Fibroblast of skin of abdomen (primary cell): ENCODE results near the gene IL17A. TPM values are rescaled to one million over a fixed set of nuclear protein-coding genes. Genes with fewer than 3 reads are reported as not detected.

Source experiments
- DNase-seq: peaks from one replicate; pipeline ENCODE4 v3.0.0-alpha.2; 2013
- polyA plus RNA-seq, 2 experiments: library from polyadenylated mRNA; unstranded; fragments of 120-200 nt; gene quantifications; one replicate each; pipeline ENCODE4 v1.2.1, GENCODE V29; 2013; ENCODE audit not compliant: insufficient read length in 2 of 2

The IL17A gene
- polyA plus RNA-seq (2013, experiment 1 of 2; ENCODE audit: insufficient read length) = not detected
- polyA plus RNA-seq (2013, experiment 2 of 2; ENCODE audit: insufficient read length) = not detected

DNA sequence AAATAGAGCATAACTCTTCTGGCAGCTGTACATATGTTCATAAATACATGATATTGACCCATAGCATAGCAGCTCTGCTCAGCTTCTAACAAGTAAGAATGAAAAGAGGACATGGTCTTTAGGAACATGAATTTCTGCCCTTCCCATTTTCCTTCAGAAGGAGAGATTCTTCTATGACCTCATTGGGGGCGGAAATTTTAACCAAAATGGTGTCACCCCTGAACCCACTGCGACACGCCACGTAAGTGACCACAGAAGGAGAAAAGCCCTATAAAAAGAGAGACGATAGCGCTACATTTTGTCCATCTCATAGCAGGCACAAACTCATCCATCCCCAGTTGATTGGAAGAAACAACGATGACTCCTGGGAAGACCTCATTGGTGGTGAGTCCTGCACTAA lies at the start of gene IL17A:
Gene IL17A (plus strand): TSS at position 301 of the 400 bp plus-strand sequence. CDS start 57 bp downstream, at position 358.
- DNase-seq = no peak

DNA sequence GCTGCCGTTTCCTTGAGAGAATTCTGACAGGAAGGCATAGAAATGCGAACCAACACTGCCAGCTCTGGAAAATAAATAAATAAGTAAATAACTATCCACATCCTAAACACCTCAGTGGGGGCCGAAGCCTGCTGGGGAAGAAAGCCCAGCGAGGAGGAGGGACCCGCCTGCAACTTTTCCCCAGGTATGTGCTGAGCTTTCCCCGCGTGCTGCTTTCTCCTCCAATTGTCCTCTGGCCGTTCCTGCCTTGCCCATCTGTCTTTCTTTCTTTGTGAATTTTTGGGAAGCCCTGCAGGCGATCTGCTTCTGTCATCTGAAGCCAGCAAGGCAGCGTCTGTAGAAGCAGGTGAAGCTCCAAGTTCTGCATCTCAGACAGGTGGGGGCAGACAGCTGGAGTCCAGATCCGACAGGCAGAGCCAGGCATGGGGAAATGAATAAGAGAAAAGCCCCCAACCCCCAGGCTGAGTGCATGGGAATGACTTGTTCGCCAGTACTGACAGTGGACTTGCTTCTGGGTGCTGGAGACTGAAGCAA lies 49.2 kb upstream of the IL17A start:
- DNase-seq = no peak

DNA sequence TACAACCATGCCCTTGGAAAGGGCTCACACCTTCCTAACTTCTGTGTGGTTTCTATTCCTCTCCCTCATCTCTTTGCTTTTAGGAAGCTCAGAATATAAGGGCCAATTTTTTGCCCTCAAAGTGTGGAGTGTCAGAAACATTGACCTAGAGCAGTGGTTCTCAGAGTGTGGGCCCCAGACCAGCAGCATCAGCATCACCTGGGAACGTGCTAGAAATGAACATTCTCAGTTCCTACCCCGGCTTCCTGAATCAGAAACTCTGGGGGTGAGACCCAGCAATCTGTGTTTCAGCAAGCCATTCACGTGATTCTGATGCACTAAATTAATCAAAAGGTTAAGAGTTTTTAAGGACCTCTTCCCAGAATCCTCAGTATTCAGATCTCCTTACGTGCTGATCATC lies 47.9 kb upstream of the IL17A start:
- DNase-seq = no peak

DNA sequence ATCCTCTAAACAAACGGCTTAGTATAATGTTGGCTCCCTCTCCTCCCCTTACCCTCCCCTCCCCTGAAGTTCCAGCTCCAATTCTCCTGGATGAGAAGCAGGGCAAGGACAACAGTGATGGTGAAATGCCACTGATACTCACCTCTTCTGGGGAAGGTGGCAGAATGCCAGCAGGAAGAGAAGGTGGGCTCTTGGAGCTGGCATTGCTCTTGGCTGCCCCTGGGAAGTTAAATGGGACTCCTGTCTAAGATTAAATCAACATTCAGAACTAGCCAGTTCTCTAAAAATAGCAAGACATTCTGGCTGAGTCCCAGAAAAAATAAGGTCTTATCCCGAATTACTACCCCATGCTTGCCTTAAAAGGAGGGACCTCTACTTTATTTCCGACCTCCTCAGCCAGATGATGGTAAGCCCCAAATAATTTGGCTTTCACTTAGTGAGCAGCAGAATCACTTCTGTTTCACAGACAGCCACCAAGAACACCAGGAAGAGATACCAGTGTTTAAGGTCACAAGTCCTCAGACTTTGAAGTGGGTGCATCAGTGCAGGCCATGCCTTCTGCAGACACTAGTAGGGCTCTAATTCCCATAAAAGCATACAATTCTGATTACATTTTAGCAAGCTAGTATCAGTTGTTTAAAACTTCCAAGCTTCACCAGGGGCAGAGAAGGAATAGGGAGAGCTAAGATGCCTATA lies 46.0 kb upstream of the IL17A start:
- DNase-seq = no peak

DNA sequence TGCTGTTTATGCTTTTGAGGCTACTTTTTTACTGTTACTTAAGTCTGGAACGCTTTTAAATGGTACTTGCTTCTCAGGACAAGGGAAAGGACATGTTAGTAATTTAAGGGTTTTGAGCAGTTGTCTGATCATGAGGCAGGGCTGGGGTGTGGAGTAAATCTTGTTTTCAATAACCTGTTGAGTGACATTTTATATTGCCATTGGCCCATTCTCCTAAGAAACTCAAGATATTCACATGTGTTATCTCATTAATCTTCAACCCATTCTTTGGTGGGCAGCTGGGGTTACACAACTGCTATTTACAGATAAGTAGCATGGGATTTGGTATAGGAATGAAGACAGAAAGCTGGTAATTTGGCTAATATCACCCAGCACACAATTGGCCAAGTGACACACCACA lies 44.6 kb upstream of the IL17A start:
- DNase-seq = no peak

DNA sequence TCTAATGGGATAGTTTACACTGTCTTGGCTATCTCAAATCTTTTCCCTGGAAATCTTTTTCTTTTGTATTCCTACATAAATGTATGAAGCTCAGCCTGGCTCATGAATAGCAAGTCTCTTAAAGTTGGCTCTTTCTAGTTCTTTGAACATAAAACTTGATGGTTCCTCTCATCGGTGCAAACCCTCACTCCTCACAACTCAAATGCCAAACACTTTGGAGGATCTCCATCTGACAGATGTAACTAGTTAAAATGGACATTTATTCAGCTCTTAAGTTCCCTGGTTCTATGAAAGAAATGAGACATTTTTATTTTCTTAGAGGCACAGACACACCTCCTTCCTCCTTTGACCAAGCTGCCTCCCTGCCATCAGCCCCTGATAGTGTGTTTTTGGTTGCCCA lies 43.6 kb upstream of the IL17A start:
- no peak for DNase-seq

DNA sequence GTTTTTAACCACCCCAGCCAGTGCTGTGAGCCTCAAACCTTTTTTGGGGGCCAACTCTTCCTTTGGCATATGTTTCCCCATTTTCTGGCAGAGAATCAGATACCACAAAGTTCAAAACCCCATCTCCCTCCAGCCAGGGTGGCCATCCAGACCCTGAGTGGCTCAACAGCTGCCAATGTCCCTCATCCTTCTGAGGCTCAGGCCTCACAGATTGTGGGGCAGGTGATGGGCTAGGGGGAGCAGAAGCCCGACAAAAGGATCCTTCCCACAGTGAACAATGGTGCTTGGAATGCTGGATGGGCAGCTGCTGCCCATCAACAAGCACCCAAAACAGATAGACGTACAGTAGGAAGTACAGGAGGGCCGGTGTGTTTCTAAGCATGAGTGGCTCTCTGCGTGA lies 42.6 kb upstream of the IL17A start:
- no peak for DNase-seq

DNA sequence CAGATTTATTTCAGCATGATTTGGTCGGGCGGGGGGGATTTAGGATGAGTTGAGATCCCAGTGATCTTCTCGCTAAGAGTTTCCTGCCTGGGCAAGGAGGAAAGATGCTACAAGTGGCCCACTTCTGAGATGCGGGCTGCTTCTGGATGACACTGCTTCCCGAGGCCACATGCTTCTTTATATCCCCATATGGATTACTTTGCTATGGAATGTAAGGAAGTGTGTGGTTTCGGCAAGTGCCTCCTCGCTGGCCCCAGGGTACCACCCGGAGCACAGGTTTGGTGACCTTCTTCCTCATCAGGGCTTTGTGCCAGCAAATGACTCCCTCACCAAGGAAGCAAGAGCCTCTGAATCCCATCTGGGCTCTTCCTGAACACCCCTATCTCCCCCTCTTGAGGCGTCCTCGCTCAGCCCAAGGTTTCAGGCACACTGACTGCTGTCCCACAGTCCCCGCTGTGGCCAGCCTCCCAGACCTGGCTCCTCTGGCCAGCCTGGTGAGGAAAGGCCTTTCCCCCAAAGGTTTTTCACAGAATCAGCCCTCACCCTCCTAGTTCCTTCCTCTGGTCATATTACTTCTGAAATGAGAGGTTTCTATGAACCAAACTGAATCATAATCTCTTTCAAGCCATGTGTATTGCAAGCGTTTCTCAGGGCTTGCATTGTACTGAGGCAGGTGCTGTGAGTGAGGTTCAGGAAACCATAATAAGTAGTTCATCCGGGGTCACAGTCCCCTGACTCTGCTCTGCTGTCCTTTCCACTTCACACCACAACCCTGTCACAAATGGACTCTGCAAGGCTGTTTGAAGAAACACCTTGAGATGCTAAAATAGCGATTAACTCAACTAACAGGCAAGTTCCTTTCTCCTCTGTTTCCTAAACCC lies 41.7 kb upstream of the IL17A start:
- DNase-seq = no peak

DNA sequence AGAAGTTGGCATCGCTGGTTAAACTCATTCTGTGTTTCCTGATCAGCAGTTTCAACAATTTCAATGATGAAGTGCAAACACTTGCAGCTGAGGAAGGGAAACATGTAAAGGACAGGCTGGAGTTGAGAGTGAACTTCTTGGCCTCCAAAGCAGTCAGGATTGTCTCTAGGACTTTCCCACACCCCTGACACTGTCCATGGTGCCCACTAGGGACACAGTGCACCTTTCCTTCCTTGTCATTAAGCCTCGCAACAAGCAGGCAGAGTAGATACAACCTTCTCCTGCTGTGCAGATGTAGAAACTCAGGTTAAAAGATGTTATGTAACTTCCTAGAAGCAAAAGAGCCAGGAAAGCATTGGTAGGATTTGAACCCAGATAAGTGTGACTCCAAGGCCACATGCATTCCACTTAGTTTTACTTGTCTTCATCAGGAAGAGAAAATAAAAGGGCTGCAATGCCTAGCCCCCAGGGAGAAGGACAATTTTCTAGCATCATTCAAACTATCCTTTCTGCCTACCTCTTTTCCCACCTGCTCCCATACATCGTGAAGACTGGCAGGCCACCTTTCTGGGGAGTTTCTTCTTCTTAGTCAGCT lies 39.2 kb upstream of the IL17A start:
- no peak for DNase-seq

DNA sequence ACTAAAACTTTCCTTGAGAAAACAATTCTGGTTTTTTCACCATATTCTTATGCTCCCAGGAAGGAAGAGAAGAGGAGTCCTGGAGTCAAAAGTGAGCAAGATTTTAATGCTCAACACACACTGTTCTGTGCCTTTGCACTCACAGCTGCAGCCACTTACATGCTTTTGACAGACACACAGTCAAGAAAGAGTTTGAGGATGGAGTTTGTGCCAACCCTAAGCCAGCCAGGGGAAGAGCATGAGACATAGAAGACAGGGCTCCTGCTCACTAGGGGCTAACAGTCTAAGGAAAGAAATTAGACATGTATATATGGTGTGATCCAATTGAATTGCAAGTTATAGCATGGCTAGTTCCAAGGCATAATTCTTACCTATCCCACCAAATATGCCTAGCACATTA lies 37.1 kb upstream of the IL17A start:
- DNase-seq = no peak

DNA sequence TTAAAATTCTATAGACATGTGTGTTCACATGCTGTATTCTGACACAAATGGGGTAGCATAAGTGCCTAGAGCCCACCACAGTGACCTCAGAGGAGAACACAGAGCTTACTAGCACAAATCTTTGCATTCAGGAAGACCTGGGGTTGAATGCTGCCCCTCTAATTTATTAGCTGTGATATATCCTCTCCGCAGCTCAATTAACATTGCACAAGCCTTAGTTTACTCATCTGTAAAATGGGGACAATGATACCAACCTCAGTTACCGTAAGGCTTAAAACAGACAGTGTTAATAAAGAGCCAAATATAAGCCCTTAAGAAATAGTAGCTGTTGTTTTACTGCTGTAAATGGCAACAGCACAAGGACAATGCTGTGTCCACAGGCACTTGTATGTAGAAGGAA lies 36.2 kb upstream of the IL17A start:
- no peak for DNase-seq

DNA sequence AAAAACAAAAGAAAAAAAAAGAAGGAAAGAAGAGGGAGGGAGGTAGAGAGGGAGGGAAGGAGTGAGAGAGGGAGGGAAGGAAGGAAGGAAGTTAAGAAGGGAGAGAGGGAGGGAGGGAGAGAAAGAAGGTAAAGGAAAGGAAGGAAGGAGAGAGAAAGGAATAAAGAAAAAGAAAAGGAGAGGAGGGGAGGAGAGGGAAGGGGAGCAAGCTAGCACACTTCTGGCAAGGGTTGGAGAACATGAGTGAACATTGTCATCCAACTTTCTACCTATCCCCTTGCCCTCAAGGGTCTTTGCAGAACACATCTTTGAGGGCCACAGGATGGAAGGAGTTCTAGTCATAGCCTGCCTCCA lies 34.1 kb upstream of the IL17A start:
- no peak for DNase-seq

DNA sequence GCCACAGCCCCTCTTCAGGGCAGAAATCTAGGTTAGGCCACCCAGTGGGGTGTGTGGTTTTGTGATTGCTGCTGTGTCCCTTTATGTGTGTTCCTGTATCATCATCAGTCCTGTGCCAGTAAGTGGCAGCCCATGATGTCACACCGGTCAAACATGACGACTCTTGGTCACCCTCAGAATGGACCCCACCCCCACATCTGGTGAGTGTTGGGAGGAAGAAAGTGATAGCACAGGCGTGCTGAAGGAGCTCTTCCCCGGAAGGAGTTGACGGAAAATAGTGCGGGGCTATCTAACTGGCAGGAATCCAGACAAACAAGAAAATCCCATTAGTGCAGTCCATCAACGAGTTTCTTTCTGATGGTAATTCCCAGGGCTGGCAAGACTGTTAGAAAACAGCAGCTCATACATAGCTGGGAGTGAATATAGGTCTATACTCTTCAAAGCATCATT lies 33.4 kb upstream of the IL17A start:
- DNase-seq = no peak

DNA sequence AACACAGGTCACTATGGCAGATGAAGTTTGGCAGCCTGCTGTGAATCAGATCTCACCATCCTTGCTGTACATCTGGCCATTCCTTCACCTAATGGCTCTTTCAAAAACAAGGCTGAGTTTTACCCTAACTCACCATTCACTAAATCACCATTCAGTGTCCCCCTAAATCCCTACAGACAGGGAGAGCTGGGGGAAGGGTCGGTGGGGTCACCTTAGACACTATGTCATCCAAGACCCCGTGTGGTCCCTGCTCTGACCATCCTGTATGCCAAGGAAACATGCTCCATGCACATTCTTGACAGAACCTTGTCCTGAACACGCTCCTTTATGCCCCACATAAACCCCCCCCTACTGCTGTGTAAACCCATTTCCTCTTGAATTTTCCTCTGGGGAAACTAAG lies 31.8 kb upstream of the IL17A start:
- DNase-seq = no peak

DNA sequence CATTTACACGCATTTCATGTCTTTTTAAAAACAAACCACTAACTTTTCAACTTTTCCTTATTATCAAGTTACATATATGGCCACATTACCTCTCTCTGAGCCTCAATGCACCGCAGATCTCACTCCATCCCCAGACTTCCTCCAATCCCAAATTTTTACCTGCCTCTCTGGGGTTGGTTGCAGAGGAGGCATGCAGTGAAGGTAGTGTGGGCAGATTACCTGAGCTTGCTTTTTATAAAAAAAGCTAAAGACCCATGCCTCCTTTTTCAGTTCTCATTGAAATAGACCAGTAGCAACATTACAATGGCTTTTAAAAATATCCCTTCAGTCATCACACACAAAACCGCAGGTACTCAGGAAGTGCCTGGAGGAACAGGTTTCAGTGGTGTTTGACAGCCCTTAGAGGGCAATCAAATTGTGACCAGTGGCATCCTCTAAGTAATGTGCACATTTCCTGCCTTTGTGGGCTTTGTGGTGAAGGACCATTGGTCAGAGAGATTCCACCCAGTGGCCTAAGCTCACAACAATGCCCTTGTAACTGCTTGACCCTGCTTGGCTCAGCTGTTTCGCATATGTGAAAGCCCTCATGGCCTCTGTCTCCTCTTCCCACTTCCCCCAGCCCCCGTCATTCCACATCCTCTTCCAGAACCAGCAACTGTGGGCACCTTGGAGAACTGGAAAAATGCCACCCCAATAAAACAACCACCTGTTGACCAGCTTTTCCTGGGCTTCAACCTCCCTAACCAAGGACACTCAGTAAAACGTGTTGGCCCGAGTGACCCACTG lies 30.2 kb upstream of the IL17A start:
- DNase-seq = no peak

DNA sequence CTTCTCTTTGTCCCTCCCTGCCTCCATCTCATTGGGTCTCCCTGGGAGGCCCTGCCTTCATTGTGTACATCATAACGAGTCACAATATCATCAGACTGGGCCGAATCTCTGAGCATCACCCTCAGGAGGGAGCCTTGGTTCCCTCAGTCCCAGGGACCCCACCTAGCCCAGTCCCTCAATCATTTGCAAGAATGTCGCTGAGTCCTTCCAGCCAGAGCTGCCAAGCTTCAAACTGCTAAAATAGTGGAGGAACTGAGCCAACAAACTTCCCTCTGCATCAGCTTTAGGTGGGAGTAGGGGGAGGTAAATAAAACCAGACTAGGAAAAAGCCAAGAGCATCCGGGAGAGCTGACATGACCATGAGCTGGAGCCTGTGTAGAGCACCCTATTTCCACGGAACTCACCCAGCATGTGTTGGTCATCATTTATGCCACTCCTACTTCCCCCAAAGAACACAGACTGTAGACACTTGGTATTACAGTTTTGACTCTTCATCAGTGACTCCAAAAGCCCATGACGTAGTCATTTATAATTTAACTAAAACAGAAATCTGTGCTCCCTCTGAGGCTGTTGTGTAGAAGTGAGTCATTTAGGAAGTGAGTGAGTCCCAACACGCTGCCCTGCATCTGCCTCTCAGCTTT lies 28.8 kb upstream of the IL17A start:
- DNase-seq = peak; percentile 20

DNA sequence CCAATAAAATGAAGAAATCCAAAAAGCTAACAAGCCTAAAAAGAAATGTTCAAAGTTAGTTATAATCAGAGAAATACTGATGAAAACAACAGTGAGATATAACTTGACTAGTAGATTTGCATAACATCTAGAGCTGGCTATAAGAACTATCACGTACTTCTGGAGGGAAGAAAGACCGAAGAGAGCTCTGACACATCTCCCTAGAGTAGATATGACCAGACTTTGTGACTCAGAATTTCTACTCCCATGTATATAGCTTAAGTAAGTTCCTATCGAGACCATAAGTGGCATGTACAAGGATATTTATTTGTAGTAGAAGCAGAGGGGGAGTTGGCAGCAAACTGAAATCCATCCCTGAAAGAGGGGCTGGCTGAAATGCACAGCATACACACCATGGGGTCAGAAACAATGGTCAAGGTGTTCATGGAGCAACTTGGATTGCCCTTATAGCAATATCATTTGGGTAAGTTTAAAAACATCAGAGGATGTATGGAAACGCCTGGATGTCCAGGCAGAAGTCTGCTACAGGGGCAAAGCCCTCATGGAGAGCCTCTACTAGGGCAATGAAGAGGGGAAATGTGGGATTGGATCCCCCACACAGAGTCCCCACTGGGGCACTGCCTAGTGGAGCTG lies 25.6 kb upstream of the IL17A start:
- DNase-seq = no peak

DNA sequence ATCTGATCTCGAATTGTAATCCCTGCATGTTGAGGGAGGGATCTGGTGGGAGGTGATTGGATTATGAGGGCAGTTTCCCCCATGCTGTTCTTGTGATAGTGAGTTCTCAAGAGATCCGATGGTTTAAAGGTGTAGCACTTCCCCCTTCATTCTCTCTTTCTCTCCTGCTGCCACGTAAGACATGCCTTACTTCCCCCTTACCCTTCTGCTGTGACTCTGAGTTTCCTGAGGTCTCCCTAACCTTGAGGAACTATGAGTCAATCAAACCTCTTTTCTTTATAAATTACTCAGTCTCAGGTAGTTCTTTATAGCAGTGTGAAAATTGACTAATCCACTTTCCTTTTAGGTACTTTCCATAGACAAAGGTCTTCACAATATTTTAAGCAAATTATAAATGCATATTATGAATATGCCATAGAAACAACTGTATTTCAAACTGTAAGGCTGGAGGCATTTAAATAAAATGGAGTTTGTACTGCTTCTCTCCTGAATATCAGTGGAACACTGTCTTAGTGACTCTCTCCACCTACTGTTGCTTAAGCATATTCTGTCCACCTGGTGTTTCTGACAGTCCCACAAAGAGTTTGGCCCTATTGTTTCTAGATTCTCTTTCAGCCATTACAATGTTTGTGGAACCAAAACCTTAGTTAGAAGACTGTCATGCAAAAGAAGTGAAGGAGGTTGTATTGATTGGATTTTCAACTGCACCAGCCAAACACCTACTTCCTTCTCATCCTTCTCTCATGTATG lies 24.3 kb upstream of the IL17A start:
- no peak for DNase-seq

DNA sequence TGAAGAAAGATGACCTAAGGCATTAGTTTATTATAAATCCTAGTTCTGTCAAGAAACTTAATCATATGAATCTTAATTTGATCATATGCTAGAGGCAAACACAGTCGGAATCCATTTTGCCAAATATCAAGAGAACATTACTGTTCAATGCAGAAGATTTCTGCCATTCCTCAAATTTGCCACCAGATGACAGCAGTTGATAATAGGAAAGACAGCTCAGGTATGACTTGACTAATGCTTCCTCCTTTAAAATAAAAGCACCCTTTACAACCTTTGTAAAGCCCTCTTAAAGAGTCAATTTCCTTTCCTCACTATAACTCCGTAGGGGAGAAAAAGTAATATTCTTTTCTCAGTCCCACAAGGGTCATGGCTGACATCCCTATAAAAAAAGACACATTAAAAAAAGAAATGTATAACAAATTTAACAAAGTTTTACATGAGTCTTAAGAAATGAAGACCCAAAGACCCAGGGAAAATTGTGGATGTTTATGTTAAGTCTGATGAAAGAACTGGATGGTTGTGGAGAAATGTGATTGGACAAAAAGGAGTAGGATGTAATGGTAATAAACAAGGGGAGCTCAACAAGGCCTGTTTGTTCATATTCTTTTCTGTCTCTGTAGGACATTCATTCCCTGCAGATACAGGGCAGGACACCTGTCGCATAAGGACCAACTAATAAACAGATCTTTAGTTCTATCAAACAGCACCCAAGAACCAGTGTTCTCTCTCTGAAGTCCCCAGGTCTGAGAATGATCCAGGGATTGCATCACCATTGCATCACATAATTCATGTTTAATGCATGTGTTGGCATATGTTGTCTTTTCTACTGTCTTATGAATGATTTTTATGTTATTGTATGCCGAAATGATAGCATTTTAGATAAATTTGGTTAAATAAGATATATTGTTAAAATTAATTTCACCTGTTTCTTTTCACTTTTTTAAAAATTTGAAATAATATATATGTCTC lies 23.0 kb upstream of the IL17A start:
- peak; percentile 16 for DNase-seq
